Measurements from ENCODE around the gene SIGLEC9.

Gene SIGLEC9

DNA sequence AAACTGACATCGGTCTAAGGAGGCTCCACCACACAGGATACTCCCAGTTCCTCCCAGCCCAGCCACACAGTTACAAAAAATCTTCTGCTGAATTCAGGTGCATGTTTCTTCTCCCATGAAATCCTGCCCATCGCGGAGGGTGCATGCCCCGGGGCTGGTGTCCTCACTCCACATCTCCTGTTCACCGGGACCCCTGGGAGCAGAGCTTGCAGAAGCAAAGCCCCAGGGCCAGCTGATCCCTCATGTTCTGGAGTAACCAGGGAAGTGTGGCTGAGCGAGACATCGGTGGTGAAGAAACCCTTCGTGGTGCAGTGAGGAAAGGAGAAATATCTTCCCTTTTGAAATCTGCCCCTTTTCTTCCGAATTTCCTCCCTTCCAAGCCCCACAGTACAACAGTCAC is 904 bp upstream of the SIGLEC9 start:
- H3K79me2 ChIP-seq (ENCODE audit: low read length) = no peaks in the 10 kb centered on the region
- H3K9ac ChIP-seq (ENCODE audit: low read length) = no peak overlapping the region
- TF ChIP-seq EZH2phosphoT487 (IDR thresholded peaks at IDR 0.05; ENCODE audit: low read length) (no peak), EZH2 (optimal IDR thresholded peaks at IDR 0.05; ENCODE audit: low read depth, low read length) (no peak)
- TF ChIP-seq, protein P1, sequence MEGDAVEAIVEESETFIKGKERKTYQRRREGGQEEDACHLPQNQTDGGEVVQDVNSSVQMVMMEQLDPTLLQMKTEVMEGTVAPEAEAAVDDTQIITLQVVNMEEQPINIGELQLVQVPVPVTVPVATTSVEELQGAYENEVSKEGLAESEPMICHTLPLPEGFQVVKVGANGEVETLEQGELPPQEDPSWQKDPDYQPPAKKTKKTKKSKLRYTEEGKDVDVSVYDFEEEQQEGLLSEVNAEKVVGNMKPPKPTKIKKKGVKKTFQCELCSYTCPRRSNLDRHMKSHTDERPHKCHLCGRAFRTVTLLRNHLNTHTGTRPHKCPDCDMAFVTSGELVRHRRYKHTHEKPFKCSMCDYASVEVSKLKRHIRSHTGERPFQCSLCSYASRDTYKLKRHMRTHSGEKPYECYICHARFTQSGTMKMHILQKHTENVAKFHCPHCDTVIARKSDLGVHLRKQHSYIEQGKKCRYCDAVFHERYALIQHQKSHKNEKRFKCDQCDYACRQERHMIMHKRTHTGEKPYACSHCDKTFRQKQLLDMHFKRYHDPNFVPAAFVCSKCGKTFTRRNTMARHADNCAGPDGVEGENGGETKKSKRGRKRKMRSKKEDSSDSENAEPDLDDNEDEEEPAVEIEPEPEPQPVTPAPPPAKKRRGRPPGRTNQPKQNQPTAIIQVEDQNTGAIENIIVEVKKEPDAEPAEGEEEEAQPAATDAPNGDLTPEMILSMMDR (IDR thresholded peaks at IDR 0.05; ENCODE audit: low read length) = no peak
- no peak overlapping the region for H3K27ac ChIP-seq (ENCODE audit: low read length)
- no peak overlapping the region for H2AFZ ChIP-seq (ENCODE audit: low read length)
- DNase-seq = no peak
- H3K36me3 ChIP-seq (replicated peaks; ENCODE audit: insufficient read depth, low read length) = no peaks in the 10 kb centered on the region
- H3K4me1 ChIP-seq (ENCODE audit: low read length) = no peaks in the 10 kb centered on the region
- no peak overlapping the region for H3K4me3 ChIP-seq (ENCODE audit: low read length)
- H3K4me2 ChIP-seq (ENCODE audit: low read depth, low read length) = no peak overlapping the region
- H3F3A ChIP-seq (ENCODE audit: insufficient read depth, low read length) = no peaks in the 10 kb centered on the region
- H4K20me1 ChIP-seq (ENCODE audit: insufficient read depth, low read length) = no peaks in the 10 kb centered on the region
- H3K9me2 ChIP-seq (replicated peaks; ENCODE audit: insufficient read depth, low read length) = no peaks in the 10 kb centered on the region
- no peaks in the 10 kb centered on the region for H3K9me3 ChIP-seq (replicated peaks; ENCODE audit: insufficient read depth, low read length)
- peaks cover 43% of the 10 kb centered on the region for H3K27me3 ChIP-seq (replicated peaks; ENCODE audit: insufficient read depth, low read length)

DNA sequence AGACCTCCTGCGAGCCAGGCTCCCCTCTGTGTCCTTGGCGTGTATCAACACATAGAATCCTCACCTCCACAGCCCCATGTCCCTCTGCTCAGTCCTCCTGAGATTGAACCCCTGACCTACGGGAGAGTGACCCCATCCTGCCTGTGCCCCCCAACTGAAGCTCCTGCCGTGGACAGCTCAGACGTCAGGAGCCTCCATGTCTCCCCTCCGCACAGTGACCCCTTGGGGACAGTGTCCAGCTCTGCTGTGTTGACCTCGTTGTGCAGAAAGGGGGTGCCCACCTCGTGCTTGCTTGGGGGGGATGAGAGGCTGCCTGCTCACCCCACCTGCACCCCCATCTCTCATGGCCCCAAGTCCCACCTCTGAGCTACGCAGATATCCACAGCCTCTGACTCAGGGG is 490 bp upstream of the SIGLEC9 start:
- Histone ChIP-seq H3K9me2 (replicated peaks; ENCODE audit: insufficient read depth, low read length) (no peaks in the 10 kb centered on the region), H3F3A (ENCODE audit: insufficient read depth, low read length) (no peaks in the 10 kb centered on the region), H3K4me2 (ENCODE audit: low read depth, low read length) (no peak overlapping the region), H2AFZ (ENCODE audit: low read length) (no peak overlapping the region), H3K4me3 (ENCODE audit: low read length) (no peak overlapping the region), H3K36me3 (replicated peaks; ENCODE audit: insufficient read depth, low read length) (no peaks in the 10 kb centered on the region), H3K9me3 (replicated peaks; ENCODE audit: insufficient read depth, low read length) (no peaks in the 10 kb centered on the region), H3K4me1 (ENCODE audit: low read length) (no peaks in the 10 kb centered on the region), H3K27me3 (replicated peaks; ENCODE audit: insufficient read depth, low read length) (peaks cover 40% of the 10 kb centered on the region), H4K20me1 (ENCODE audit: insufficient read depth, low read length) (no peaks in the 10 kb centered on the region), H3K79me2 (ENCODE audit: low read length) (no peaks in the 10 kb centered on the region), H3K9ac (ENCODE audit: low read length) (no peak overlapping the region), H3K27ac (ENCODE audit: low read length) (no peak overlapping the region)
- DNase-seq = no peak
- no peak for TF ChIP-seq EZH2 (optimal IDR thresholded peaks at IDR 0.05; ENCODE audit: low read depth, low read length)
- TF ChIP-seq, protein P1 (IDR thresholded peaks at IDR 0.05; ENCODE audit: low read length) = no peak
- no peak for TF ChIP-seq EZH2phosphoT487 (IDR thresholded peaks at IDR 0.05; ENCODE audit: low read length)

DNA sequence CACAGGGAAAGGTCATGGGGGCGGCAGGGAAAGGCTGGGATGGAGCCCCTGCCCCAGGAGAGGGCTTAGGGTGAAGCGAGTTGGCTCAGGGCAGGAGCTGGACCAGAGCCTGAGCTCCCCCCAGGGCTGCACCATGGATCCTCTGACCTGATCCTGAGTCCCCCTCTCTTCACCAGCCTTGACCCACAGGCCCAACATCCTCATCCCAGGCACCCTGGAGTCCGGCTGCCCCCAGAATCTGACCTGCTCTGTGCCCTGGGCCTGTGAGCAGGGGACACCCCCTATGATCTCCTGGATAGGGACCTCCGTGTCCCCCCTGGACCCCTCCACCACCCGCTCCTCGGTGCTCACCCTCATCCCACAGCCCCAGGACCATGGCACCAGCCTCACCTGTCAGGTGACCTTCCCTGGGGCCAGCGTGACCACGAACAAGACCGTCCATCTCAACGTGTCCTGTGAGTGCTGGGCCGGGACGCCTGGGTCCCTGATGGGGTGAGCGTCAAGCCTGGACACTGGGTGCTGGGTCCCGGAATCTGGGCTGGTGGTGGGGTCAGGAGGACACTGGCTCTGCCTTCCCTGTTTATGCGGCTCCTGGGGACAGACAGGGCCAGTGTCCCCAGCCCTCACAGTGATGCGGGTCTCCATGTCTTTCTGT is 842 bp downstream of the SIGLEC9 start:
- Histone ChIP-seq H3K9me2 (replicated peaks; ENCODE audit: insufficient read depth, low read length) (no peaks in the 10 kb centered on the region), H3F3A (ENCODE audit: insufficient read depth, low read length) (no peaks in the 10 kb centered on the region), H3K9ac (ENCODE audit: low read length) (no peak overlapping the region), H3K4me3 (ENCODE audit: low read length) (no peak overlapping the region), H3K9me3 (replicated peaks; ENCODE audit: insufficient read depth, low read length) (no peaks in the 10 kb centered on the region), H4K20me1 (ENCODE audit: insufficient read depth, low read length) (no peaks in the 10 kb centered on the region), H3K4me1 (ENCODE audit: low read length) (no peaks in the 10 kb centered on the region), H3K27me3 (replicated peaks; ENCODE audit: insufficient read depth, low read length) (peaks cover 32% of the 10 kb centered on the region), H3K36me3 (replicated peaks; ENCODE audit: insufficient read depth, low read length) (no peaks in the 10 kb centered on the region), H2AFZ (ENCODE audit: low read length) (no peak overlapping the region), H3K79me2 (ENCODE audit: low read length) (no peaks in the 10 kb centered on the region), H3K4me2 (ENCODE audit: low read depth, low read length) (no peak overlapping the region), H3K27ac (ENCODE audit: low read length) (no peak overlapping the region)
- TF ChIP-seq EZH2phosphoT487 (IDR thresholded peaks at IDR 0.05; ENCODE audit: low read length) (no peak), EZH2 (optimal IDR thresholded peaks at IDR 0.05; ENCODE audit: low read depth, low read length) (no peak)
- TF ChIP-seq, protein P1 (IDR thresholded peaks at IDR 0.05; ENCODE audit: low read length) = no peak
- DNase-seq = no peak

Data from MM.1S (cell line).